ENCODE data around the gene SHE.

DNA sequence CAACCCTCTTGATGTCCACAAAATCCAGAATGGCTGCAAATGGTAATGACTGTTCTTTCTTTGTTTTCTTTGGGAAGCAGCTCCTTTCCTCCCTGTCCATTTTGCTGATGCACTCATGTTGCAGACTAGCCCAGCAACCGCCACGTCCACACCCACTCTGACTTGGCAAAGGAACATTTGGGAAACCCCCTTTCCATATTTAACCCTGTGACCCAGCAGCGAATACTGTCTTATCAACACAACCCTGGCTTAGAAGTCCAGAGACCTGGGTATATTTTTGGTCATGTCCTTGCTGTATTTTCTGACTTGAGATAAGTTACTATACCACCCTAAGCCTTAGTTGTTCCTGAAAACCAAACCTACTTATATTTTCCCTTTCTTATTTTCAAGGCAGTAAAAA lies 18.1 kb upstream of the SHE start:
- TF ChIP-seq, protein P1, sequence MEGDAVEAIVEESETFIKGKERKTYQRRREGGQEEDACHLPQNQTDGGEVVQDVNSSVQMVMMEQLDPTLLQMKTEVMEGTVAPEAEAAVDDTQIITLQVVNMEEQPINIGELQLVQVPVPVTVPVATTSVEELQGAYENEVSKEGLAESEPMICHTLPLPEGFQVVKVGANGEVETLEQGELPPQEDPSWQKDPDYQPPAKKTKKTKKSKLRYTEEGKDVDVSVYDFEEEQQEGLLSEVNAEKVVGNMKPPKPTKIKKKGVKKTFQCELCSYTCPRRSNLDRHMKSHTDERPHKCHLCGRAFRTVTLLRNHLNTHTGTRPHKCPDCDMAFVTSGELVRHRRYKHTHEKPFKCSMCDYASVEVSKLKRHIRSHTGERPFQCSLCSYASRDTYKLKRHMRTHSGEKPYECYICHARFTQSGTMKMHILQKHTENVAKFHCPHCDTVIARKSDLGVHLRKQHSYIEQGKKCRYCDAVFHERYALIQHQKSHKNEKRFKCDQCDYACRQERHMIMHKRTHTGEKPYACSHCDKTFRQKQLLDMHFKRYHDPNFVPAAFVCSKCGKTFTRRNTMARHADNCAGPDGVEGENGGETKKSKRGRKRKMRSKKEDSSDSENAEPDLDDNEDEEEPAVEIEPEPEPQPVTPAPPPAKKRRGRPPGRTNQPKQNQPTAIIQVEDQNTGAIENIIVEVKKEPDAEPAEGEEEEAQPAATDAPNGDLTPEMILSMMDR (IDR thresholded peaks at IDR 0.05), result no peak
- no peak for TF ChIP-seq POLR2A (IDR thresholded peaks at IDR 0.05)

All from right lobe of liver (tissue), 4 donors.